SKM-1 treated with dmso at 0.1 percent for 144 hours (cell line): ENCODE data around the gene KSR1.

ENCODE experiments used
- DNase-seq: peaks from one replicate; lab custom pipeline; 2025; ENCODE audit not compliant: unreplicated experiment; lab: John Stamatoyannopoulos, UW

KSR1 gene

DNA sequence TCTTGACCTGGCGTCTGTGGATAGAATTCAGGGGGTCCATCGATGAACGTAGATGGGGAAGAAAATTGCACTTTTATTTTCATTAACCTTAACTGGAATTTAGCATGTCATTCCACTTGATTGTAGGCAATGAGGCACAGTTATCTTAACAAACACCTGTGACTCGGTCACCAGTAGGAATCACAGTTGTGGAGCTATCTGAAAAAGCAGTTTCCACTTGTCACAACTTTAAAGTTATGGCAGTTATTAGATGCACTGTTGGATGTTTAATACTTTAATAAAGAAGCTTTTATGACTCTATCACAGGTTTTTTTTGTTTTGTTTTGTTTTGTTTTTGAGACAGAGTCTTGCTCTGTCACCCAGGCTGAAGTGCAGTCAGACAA lies 91.0 kb downstream of the KSR1 start:
- no peak for DNase-seq

- DNase-seq, result no peak
Observed at GRCh38 chr17:27548369-27548768, 92.1 kb downstream of the KSR1 start.

DNA sequence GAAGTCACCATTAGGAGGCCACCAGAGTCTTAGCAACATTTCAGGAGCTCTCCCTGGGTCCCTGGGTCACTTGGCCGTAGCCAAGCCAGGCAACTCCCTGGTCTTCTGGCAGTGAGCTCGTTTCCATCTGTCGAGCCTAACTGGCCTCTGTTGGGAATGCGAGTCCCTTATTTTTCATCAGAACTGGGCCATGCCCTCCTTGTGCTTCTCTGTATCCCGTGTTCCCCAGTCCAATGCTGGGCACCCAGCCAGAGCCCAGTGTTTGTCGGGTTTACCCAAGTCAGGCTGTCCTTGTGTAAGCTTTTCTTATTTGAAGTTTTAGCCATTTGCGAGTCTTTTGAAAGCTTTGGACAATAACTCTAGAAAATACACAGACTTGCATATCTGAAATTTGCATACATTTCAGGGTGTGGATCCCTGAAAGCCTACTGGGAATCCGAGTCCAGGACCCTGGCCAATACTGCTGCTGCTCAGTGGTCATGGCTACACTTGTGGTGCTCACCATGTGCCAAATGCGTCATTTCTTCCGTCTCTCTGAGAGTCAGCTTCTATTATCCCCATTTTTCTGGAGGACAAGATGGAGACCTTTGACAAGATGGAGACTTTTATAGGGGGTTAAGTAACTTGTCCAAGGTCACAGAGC lies 93.1 kb downstream of the KSR1 start:
- DNase-seq, result no peak

DNA sequence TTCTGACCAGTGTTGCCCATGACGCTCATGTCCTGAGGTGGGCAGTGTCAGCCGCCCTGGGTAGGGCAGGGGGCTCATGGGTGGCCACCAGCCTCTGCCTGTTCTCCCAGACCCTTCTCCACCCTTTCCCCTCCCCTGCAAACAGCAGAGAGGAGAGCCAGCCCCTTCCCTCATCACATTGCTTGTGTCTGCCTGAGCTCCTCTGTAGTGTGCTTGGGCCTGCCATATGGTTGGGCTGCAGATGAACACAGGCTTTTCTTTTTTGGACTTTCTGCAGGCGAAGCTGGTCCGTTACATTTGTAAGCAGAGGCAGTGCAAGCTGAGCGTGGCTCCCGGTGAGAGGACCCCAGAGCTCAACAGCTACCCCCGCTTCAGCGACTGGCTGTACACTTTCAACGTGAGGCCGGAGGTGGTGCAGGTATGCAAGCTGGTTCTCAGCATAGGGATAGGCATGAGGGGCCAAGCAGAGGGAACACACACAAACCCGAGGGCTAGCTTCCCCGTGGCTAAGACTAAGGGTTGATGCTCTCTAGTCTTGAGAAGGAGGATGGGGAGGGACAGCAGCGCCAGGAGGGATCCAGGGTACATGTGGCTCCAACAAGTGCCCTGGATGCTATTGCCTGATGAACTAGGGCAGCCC lies 94.2 kb downstream of the KSR1 start:
- no peak for DNase-seq

- no peak for DNase-seq
Observed at GRCh38 chr17:27550974-27551505, 94.8 kb downstream of the KSR1 start.

DNA sequence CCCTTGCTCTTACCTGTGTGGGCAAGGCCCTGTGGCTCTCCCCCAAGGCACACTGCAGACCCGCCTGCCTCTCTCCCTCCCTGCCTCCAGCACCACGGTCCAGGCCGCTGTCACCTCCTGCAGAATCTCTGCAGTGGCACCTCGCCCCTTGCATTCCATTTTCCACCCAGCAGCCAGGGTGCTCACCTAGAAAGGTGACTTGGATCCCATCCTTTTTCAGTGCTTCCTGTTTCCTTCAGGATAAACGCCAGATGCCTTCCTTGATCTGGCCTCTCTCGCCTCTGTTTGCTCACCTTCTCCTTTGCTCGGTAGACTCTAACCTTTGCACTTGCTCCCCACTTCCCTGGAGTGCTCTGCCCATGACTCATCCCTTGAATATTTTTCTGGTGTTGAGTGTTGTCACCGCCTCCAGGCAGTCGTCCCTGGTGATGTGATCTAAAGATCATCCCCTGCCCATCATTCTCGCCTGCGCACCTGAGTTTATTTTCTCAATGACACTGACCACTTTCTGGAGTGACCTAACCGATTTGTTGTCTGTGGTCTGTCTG lies 95.5 kb downstream of the KSR1 start:
- no peak for DNase-seq

GRCh38 chr17:27552276-27552732 lies 96.1 kb downstream of the KSR1 start:
- DNase-seq, result no peak

DNA sequence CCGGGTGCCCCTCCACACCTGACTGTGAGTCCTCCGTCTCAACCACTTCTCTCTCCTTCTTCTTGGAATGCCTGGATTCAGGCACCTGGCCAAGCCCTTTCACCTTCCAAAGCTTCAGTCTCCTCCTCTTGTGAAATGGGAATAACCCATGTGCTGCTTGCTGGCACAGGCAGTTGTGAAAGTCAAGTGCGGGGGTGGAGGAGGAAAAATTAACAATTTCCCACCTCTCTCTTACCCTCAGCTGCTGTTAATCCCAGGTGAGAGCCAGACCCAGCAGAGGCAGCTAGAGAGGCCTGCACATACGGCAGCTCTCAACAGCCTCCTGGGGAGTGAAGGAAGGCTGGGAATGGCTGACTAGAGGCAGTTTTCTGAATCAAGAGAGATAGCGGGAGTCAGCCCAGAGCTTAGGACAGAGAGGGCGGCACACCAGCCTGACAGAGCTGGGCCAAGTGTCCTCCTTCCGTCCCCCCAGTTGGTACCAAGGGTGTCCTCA lies 96.8 kb downstream of the KSR1 start:
- no peak for DNase-seq

DNA sequence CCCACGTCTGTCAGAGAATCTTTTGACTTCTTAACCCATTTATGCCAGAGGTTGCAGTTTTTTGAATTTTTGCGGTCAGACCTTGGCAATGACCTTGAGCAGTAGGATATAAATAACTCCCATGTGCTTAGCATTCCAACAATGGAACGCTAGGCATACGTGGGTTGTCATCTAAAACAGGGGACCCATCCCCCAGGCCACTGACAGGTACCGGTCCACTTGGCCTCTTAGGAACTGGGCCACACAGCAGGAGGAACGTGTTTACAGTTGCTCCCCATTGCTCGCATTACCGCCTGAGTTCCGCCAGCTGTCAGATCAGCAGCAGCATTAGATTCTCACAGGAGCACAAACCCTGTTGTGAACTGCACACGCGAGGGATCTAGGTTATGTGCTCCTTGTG lies 97.9 kb downstream of the KSR1 start:
- no peak for DNase-seq

- DNase-seq, result no peak
Observed at GRCh38 chr17:27554911-27555310, 98.7 kb downstream of the KSR1 start.

GRCh38 chr17:27555339-27555738 lies 99.1 kb downstream of the KSR1 start:
- DNase-seq, result no peak

- no peak for DNase-seq
Observed at GRCh38 chr17:27558341-27558740, 102.1 kb downstream of the KSR1 start.

DNA sequence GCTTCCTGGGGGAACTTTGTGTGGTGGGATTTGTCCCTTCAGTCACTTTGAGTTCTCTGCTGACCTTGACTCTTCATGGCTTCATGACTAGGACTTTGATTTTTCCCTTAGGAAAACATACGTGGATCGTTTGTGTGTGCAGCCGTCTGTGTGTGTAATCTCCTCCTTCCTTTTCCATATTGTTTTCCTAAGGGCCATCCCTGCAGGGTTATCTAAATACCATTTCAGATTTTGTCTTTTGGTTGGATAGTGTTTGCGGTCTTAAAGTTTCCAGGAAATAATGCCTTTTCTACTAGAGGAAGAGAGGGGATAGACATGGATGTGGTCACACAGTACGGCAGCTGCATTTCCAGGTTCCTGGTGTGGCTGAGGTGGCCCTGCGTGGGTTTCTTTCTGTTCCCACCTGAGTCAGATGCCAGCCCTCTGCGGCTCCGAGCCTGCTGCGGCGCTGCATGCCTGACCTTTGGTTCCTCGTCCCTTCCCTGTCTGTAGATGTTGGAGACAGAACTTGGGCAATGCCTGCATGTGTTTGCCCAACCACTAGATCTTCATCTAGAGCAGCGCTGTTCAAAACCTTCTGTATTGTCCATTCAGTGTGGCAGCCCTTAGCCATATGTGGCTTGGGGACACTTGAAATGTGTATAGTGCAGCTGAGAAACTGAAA lies 102.7 kb downstream of the KSR1 start:
- DNase-seq, result no peak

GRCh38 chr17:27559506-27560481 lies 103.5 kb downstream of the KSR1 start:
- no peak for DNase-seq

DNA sequence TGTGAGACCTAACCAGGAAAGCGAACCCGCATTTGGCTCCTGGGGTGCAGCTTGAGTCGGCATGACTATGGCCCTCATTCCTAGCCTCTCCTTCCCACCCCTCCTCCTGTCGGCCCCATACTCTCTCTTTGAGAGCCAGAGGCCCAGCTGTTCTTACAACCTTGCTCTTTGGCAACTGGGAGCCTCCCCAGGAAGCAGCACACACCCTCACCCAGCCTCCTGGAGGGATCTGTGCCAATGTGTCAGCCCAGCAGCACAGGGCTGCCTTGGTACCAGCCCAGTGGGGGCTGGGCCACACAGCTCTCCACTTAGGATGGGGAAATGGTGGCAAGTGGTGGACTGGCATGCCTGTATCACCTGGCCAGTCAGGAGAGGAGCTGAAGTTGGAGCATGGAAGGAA lies 104.4 kb downstream of the KSR1 start:
- no peak for DNase-seq

GRCh38 chr17:27562777-27563455 lies 106.7 kb downstream of the KSR1 start:
- DNase-seq, result no peak

DNA sequence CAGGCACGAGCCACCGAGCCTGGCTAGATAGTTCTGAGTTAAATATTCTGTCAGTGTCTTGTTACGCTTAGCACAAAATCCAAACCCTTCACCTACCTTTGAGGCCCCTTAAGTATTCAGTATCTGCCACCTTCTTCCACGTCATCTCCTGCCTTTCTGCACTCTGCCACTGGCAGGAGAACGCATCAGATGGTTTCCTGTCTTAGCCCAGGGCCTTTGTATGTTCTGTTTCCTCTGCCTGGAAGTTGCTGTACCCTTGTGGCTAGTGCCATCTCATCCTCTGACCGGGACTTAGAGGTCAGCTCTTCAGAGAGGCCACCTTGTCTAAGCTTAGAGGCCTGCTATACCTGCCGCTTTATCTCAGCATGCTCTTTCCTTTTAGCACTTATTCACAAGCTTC lies 107.3 kb downstream of the KSR1 start:
- no peak for DNase-seq

- DNase-seq, result no peak
Observed at GRCh38 chr17:27564463-27564862, 108.2 kb downstream of the KSR1 start.

- no peak for DNase-seq
Observed at GRCh38 chr17:27565874-27566670, 109.8 kb downstream of the KSR1 start.
